AG10803 (cell line): ENCODE data around the gene LIX1L.
A peak's percentile ranks its signal among the peaks of the same experiment; 100 is the strongest.

ENCODE experiments used
- DNase-seq: peaks from one replicate; pipeline ENCODE4 v3.0.0; 2010; ENCODE audit warnings: low read depth
- H3K4me3 ChIP-seq: 2 replicates; pipeline ENCODE4 v1.5.1; 2011; ENCODE audit warnings: mild to moderate bottlenecking, low read length, control low read depth
- TF ChIP-seq, protein P1 (sequence below): conservative IDR thresholded peaks from 2 replicates; pipeline ENCODE4 v1.5.1; 2011; ENCODE audit warnings: mild to moderate bottlenecking, low read length, control low read depth, inconsistent platforms

Gene LIX1L

GRCh38 chr1:145957443-145958319 is at the start of gene LIX1L:
TSS of gene LIX1L (minus strand) at chr1:145958017. CDS start at chr1:145957927, 90 bp downstream.
- DNase-seq, result peak; percentile 96
- TF ChIP-seq, protein P1, sequence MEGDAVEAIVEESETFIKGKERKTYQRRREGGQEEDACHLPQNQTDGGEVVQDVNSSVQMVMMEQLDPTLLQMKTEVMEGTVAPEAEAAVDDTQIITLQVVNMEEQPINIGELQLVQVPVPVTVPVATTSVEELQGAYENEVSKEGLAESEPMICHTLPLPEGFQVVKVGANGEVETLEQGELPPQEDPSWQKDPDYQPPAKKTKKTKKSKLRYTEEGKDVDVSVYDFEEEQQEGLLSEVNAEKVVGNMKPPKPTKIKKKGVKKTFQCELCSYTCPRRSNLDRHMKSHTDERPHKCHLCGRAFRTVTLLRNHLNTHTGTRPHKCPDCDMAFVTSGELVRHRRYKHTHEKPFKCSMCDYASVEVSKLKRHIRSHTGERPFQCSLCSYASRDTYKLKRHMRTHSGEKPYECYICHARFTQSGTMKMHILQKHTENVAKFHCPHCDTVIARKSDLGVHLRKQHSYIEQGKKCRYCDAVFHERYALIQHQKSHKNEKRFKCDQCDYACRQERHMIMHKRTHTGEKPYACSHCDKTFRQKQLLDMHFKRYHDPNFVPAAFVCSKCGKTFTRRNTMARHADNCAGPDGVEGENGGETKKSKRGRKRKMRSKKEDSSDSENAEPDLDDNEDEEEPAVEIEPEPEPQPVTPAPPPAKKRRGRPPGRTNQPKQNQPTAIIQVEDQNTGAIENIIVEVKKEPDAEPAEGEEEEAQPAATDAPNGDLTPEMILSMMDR, result no peak; the same call in 1 of the 2 replicates
- peak within 1 kb of the TSS; percentile 70 for H3K4me3 ChIP-seq

- no peak overlapping the region for H3K4me3 ChIP-seq
Observed at GRCh38 chr1:146001709-146002108, 43.9 kb upstream of the LIX1L start.

DNA sequence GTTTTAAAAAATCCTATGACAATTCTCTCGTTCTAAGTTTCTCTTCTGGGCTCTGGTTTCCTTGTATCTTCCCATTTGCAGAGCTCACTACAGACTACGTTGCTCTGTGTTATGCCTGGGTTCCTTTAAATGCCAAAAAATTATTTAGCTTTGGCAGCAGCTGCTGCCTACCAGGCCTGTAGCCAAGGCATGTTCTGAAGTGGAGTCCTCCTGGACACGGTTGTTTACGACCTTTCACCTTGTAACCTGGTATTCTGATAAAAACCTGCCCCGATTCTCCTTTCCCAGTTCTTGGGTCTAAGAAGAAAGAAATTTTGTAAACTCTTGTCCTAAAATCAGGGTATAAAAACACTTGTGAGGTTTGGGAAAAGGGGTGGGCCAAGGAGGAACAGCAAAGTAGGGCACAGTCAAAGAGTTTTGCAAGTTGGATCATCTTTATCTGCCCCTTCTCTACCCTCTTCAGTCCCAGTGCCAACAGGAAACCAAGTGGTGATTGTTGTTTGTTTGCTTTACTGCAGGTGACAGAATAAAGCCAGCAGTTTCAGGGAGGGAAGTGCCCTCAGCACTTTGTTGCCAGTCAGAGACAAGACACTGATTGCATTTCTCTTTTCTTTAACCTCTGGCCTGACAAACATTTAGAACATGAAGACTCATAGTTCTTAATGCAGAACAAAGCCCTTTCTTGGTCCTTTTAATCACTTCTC is 41.7 kb upstream of the LIX1L start:
- no peak for DNase-seq
- TF ChIP-seq, protein P1, result no peak
- no peak overlapping the region for H3K4me3 ChIP-seq

More at GRCh38 chr1:146001709-146002108, 43.9 kb upstream of the LIX1L start:
- no peak for DNase-seq
- TF ChIP-seq, protein P1, result no peak

DNA sequence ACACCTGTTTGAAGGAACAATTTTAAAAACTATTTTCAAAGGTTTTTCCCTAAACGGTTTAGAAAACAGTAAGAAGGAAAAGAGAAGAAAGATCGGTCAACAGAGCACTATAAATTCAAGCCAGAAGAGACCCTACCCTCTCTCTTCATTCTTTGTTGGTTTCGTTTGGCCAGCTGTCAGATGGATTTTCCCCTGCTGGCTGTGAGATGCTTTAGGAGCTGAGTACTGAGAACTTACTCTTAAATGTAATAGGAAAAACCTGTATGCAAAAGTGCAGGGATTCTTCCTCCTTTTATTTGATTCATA is 39.9 kb upstream of the LIX1L start:
- TF ChIP-seq, protein P1, result peak; percentile 17
- DNase-seq, result no peak
- no peak overlapping the region for H3K4me3 ChIP-seq

GRCh38 chr1:145997016-145997717 is 39.4 kb upstream of the LIX1L start:
- TF ChIP-seq, protein P1, result no peak
- peak overlapping the region; percentile 99 for H3K4me3 ChIP-seq
- peak; percentile 19 for DNase-seq

GRCh38 chr1:145996433-145997015 is 38.7 kb upstream of the LIX1L start, which contains the start of gene TXNIP:
TSS of gene TXNIP (minus strand) at chr1:145996579. CDS start at chr1:145996266, 313 bp downstream.
- H3K4me3 ChIP-seq, result peak within 1 kb of the TSS; percentile 99
- DNase-seq, result peak; percentile 97
- TF ChIP-seq, protein P1, result no peak
